Measurements from ENCODE around the gene CPEB1. TPM values are rescaled to one million over a fixed set of nuclear protein-coding genes. Genes with fewer than 3 reads are reported as not detected.
"Not testable (repeated sequence)": the region's sequence is repeated elsewhere in the genome, so short reads cannot be mapped to it uniquely, and the experiment has no call there.

Gene CPEB1
- total RNA-seq, 1 donor from 2014 or later, result 15.4 TPM

DNA sequence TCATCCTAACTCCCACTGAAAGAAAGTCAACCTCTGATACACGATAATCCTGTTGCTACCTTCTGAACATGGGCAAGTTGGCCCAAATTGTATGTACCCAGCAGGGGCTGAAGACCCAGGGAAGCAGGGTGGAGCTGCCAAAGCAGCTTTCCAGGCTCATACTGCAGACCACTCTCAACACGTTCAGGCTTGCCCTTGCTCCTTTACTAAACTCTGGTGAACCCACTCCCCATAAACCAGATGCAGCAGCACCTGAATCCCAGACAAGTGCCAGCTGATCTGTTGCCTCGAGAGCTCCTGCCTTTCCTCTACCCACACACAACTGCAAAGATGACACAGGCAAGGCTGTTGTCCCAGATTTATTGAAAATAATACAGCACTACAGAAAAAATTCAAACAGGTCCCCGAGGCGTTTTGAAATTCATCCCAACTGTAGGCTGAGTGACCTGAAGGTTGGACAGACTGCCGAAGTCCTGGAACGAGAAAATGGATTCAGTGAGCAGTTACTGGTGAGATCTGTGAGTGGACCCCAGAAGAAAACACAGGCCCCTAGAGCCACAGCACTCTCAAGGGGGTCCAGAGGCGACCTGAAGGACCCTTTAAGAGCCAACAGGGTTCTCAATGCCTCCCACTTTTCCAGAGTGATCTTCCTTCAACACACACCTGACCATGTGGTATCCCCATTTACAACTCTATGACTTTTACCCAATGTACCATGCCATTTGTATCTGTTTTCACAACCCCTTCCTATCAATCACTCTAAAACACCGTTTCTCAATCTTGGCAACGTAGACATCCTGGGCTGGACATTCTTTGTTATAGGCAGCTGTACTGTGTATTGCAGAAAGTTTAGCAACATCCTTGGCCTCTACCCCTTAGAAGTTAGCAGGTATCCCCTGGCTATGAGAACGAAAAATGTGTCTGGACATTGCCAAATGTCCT, 110.5 kb downstream of the CPEB1 start:
- DNase-seq (ENCODE audit: low read depth) (no peak), FAIRE-seq (no peak)
- Mint-ChIP-seq H3K4me3 (ENCODE audit: unreplicated experiment) (peak overlapping the region; percentile 40), H3K27me3 (ENCODE audit: low read depth, unreplicated experiment) (no peaks in the 10 kb centered on the region), H3K4me1 (ENCODE audit: low read depth, unreplicated experiment) (peaks cover 17% of the 10 kb centered on the region), H3K36me3 (ENCODE audit: low read depth, unreplicated experiment) (peaks cover 40% of the 10 kb centered on the region), H3K27ac (ENCODE audit: unreplicated experiment) (peak overlapping the region; percentile 73), H3K9me3 (ENCODE audit: unreplicated experiment) (no peaks in the 10 kb centered on the region)
- Histone ChIP-seq H2AFZ (ENCODE audit: low read depth, low read length) (no peak overlapping the region), H3K9me3 (ENCODE audit: insufficient read depth, low read depth, low read length) (no peaks in the 10 kb centered on the region), H3K36me3 (ENCODE audit: insufficient read depth, low read length) (peaks cover 41% of the 10 kb centered on the region), H3K4me3 (ENCODE audit: insufficient read depth, low read depth, low read length) (no peak overlapping the region), H3K4me2 (ENCODE audit: low read length) (peak overlapping the region; percentile 92), H3K9ac (ENCODE audit: low read length) (peak overlapping the region; percentile 99), H4K20me1 (ENCODE audit: insufficient read depth, low read length) (peaks cover 59% of the 10 kb centered on the region), H3K27me3 (ENCODE audit: insufficient read depth, low read length) (no peaks in the 10 kb centered on the region), H3K27ac (ENCODE audit: low read depth, low read length) (no peak overlapping the region), H3K4me1 (ENCODE audit: insufficient read depth, low read length) (peaks cover 22% of the 10 kb centered on the region), H3K79me2 (ENCODE audit: insufficient read depth, low read length) (peaks cover 55% of the 10 kb centered on the region)
- TF ChIP-seq CTCF (IDR thresholded peaks at IDR 0.05; ENCODE audit: insufficient read depth, low read depth, low read length) (no peak), EZH2 (IDR thresholded peaks at IDR 0.05; ENCODE audit: insufficient read depth, low read length) (no peak)

- DNase-seq (ENCODE audit: low read depth) (no peak), FAIRE-seq (no peak)
- no peaks in the 10 kb centered on the region for H3K27me3 ChIP-seq (ENCODE audit: insufficient read depth, low read length)
- Mint-ChIP-seq H3K27me3 (ENCODE audit: low read depth, unreplicated experiment) (no peaks in the 10 kb centered on the region), H3K4me1 (ENCODE audit: low read depth, unreplicated experiment) (peaks cover 19% of the 10 kb centered on the region), H3K4me3 (ENCODE audit: unreplicated experiment) (peak overlapping the region; percentile 40), H3K9me3 (ENCODE audit: unreplicated experiment) (no peaks in the 10 kb centered on the region), H3K27ac (ENCODE audit: unreplicated experiment) (peak overlapping the region; percentile 73), H3K36me3 (ENCODE audit: low read depth, unreplicated experiment) (peaks cover 40% of the 10 kb centered on the region)
- H3K27ac ChIP-seq (ENCODE audit: low read depth, low read length), result no peak overlapping the region
- TF ChIP-seq CTCF (IDR thresholded peaks at IDR 0.05; ENCODE audit: insufficient read depth, low read depth, low read length), result no peak
- TF ChIP-seq EZH2 (IDR thresholded peaks at IDR 0.05; ENCODE audit: insufficient read depth, low read length), result no peak
- no peak overlapping the region for H3K4me3 ChIP-seq (ENCODE audit: insufficient read depth, low read depth, low read length)
- H4K20me1 ChIP-seq (ENCODE audit: insufficient read depth, low read length), result peaks cover 59% of the 10 kb centered on the region
- H3K79me2 ChIP-seq (ENCODE audit: insufficient read depth, low read length), result peaks cover 49% of the 10 kb centered on the region
- H3K36me3 ChIP-seq (ENCODE audit: insufficient read depth, low read length), result peaks cover 41% of the 10 kb centered on the region
- H2AFZ ChIP-seq (ENCODE audit: low read depth, low read length), result no peak overlapping the region
- no peaks in the 10 kb centered on the region for H3K9me3 ChIP-seq (ENCODE audit: insufficient read depth, low read depth, low read length)
- H3K9ac ChIP-seq (ENCODE audit: low read length), result no peak overlapping the region
- H3K4me2 ChIP-seq (ENCODE audit: low read length), result no peak overlapping the region
- H3K4me1 ChIP-seq (ENCODE audit: insufficient read depth, low read length), result peaks cover 18% of the 10 kb centered on the region
These were observed 111.4 kb downstream of the CPEB1 start for GRCh38 chr15:82535566-82536408.

- H3K4me3 Mint-ChIP-seq (ENCODE audit: unreplicated experiment); H3K4me3 ChIP-seq (ENCODE audit: insufficient read depth, low read depth, low read length); FAIRE-seq; H3K9me3 ChIP-seq (ENCODE audit: insufficient read depth, low read depth, low read length); H3K9me3 Mint-ChIP-seq (ENCODE audit: unreplicated experiment); H3K4me2 ChIP-seq (ENCODE audit: low read length); H3K27me3 Mint-ChIP-seq (ENCODE audit: low read depth, unreplicated experiment); H3K27me3 ChIP-seq (ENCODE audit: insufficient read depth, low read length); H3K9ac ChIP-seq (ENCODE audit: low read length); H2AFZ ChIP-seq (ENCODE audit: low read depth, low read length); DNase-seq (ENCODE audit: low read depth); H3K27ac ChIP-seq (ENCODE audit: low read depth, low read length): not testable (repeated sequence)
- peaks cover 22% of the 10 kb centered on the region for H3K4me1 Mint-ChIP-seq (ENCODE audit: low read depth, unreplicated experiment)
- H3K27ac Mint-ChIP-seq (ENCODE audit: unreplicated experiment), result peak overlapping the region; percentile 14
- Histone ChIP-seq H3K36me3 (ENCODE audit: insufficient read depth, low read length) (peaks cover 41% of the 10 kb centered on the region), H4K20me1 (ENCODE audit: insufficient read depth, low read length) (peaks cover 59% of the 10 kb centered on the region), H3K79me2 (ENCODE audit: insufficient read depth, low read length) (peaks cover 46% of the 10 kb centered on the region), H3K4me1 (ENCODE audit: insufficient read depth, low read length) (peaks cover 18% of the 10 kb centered on the region)
- peaks cover 40% of the 10 kb centered on the region for H3K36me3 Mint-ChIP-seq (ENCODE audit: low read depth, unreplicated experiment)
These were observed 112.0 kb downstream of the CPEB1 start for GRCh38 chr15:82535151-82535550.

DNA sequence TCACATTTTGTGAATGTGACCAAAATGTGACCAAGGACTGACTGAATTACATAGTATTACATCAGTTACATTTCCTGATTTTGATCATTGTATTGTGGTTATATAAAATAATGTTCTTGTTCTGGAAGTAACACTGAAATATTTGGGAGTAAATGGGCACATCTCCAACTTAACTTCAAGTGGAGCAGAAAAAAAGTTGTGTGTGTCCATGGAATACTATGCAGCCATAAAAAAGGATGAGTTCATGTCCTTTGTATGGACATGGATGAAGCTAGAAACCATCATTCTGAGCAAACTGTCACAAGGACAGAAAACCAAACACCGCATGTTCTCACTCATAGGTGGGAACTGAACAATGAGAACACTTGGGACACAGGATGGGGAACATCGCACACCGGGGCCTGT, 112.7 kb downstream of the CPEB1 start:
- H3K4me3 Mint-ChIP-seq (ENCODE audit: unreplicated experiment); H3K9me3 Mint-ChIP-seq (ENCODE audit: unreplicated experiment); DNase-seq (ENCODE audit: low read depth); H3K27ac ChIP-seq (ENCODE audit: low read depth, low read length); H3K9ac ChIP-seq (ENCODE audit: low read length); FAIRE-seq; H2AFZ ChIP-seq (ENCODE audit: low read depth, low read length); H3K9me3 ChIP-seq (ENCODE audit: insufficient read depth, low read depth, low read length); H3K4me2 ChIP-seq (ENCODE audit: low read length); H3K27me3 ChIP-seq (ENCODE audit: insufficient read depth, low read length); H3K4me3 ChIP-seq (ENCODE audit: insufficient read depth, low read depth, low read length); H3K27me3 Mint-ChIP-seq (ENCODE audit: low read depth, unreplicated experiment): not testable (repeated sequence)
- Mint-ChIP-seq H3K27ac (ENCODE audit: unreplicated experiment) (peak overlapping the region; percentile 26), H3K36me3 (ENCODE audit: low read depth, unreplicated experiment) (peaks cover 38% of the 10 kb centered on the region), H3K4me1 (ENCODE audit: low read depth, unreplicated experiment) (peaks cover 22% of the 10 kb centered on the region)
- peaks cover 55% of the 10 kb centered on the region for H4K20me1 ChIP-seq (ENCODE audit: insufficient read depth, low read length)
- peaks cover 18% of the 10 kb centered on the region for H3K4me1 ChIP-seq (ENCODE audit: insufficient read depth, low read length)
- H3K79me2 ChIP-seq (ENCODE audit: insufficient read depth, low read length), result peaks cover 39% of the 10 kb centered on the region
- H3K36me3 ChIP-seq (ENCODE audit: insufficient read depth, low read length), result peaks cover 41% of the 10 kb centered on the region
